Type B pancreatic cell (in vitro differentiated cells): ENCODE data around the gene CYSTM1. TPM values are rescaled to one million over a fixed set of nuclear protein-coding genes. Genes with fewer than 3 reads are reported as not detected.

ENCODE experiments used
- DNase-seq: peaks from one replicate; pipeline ENCODE4 v3.0.0; 2021; ENCODE audit warnings: mixed read lengths; ENCODE audit not compliant: unreplicated experiment; ENCODE audit errors: extremely low spot score
- H3K27ac Mint-ChIP-seq: 2 replicates; pipeline ENCODE4 v1.8.0; 2021; ENCODE audit warnings: mild to moderate bottlenecking, mixed read lengths
- H3K27me3 Mint-ChIP-seq: 2 replicates; pipeline ENCODE4 v1.8.0; 2021; ENCODE audit warnings: mixed read lengths
- H3K36me3 Mint-ChIP-seq: 2 replicates; pipeline ENCODE4 v1.8.0; 2021; ENCODE audit warnings: mixed read lengths
- H3K4me1 Mint-ChIP-seq: one replicate; pipeline ENCODE4 v1.8.0; 2021; ENCODE audit warnings: mixed read lengths; ENCODE audit not compliant: unreplicated experiment
- H3K4me3 Mint-ChIP-seq: 2 replicates; pipeline ENCODE4 v1.8.0; 2021; ENCODE audit warnings: mild to moderate bottlenecking, mixed read lengths
- H3K9me3 Mint-ChIP-seq: 2 replicates; pipeline ENCODE4 v1.8.0; 2021; ENCODE audit warnings: mixed read lengths
- CTCF ChIP-seq: fragments of 200-600 bp; sonication (generic); conservative IDR thresholded peaks from 2 replicates; pipeline ENCODE4 v1.5.0; 2021; ENCODE audit warnings: antibody characterized with exemption, mild to moderate bottlenecking
- long read RNA-seq: library from polyadenylated mRNA; unstranded; transcript quantifications from one replicate; pipeline ENCODE4 v2.0.0, GENCODE V29; 2020
- total RNA-seq: library from RNA; stranded (reverse); gene quantifications from 2 replicates; pipeline ENCODE4 v1.2.1, GENCODE V29; 2021; ENCODE audit warnings: low replicate concordance

CYSTM1 gene
- 49.9 and 73.5 TPM in 2 replicates for total RNA-seq
- long read RNA-seq, transcript CYSTM1-201 (3 exons, 1,336 nt): major isoform, 75 of 84 reads
- long read RNA-seq, partial matches to known transcripts: 5 of 84 reads
- long read RNA-seq, other reads (novel, unspliced or antisense): 3 of 84 reads

- Mint-ChIP-seq H3K4me3 (peak within 1 kb of the TSS; percentile 96), H3K27ac (peak within 1 kb of the TSS; percentile 99), H3K36me3 (no peaks in the 10 kb centered on the region), H3K27me3 (peaks cover 13% of the 10 kb centered on the region), H3K9me3 (no peaks in the 10 kb centered on the region), H3K4me1 (peaks cover 5% of the 10 kb centered on the region)
- peak; percentile 12 for TF ChIP-seq CTCF
- peak; percentile 97 for DNase-seq
Observed at GRCh38 chr5:140174465-140175366, at the start of gene CYSTM1. Gene CYSTM1, plus strand, starts transcription at chr5:140175188. Its CDS starts 19,278 bp downstream, at chr5:140194466.

- Mint-ChIP-seq H3K9me3 (no peaks in the 10 kb centered on the region), H3K36me3 (no peaks in the 10 kb centered on the region), H3K4me3 (no peak within 1 kb of the TSS), H3K27me3 (peaks cover 7% of the 10 kb centered on the region), H3K4me1 (no peaks in the 10 kb centered on the region), H3K27ac (no peak within 1 kb of the TSS)
- TF ChIP-seq CTCF: no peak
- DNase-seq: no peak
Observed at GRCh38 chr5:140125637-140126036, 49.4 kb upstream of the CYSTM1 start, which contains the start of gene IGIP. Gene IGIP, plus strand, starts transcription at chr5:140125937. Its CDS starts 2,540 bp downstream, at chr5:140128477.

- H3K36me3 Mint-ChIP-seq: no peaks in the 10 kb centered on the region
- no peaks in the 10 kb centered on the region for H3K4me1 Mint-ChIP-seq
- no peak for DNase-seq
- peaks cover 4% of the 10 kb centered on the region for H3K27me3 Mint-ChIP-seq
- H3K9me3 Mint-ChIP-seq: no peaks in the 10 kb centered on the region
- H3K4me3 Mint-ChIP-seq: no peak overlapping the region
- TF ChIP-seq CTCF: no peak
- no peak overlapping the region for H3K27ac Mint-ChIP-seq
Observed at GRCh38 chr5:140126315-140127012, 48.5 kb upstream of the CYSTM1 start.

GRCh38 chr5:140128376-140128775 lies 46.6 kb upstream of the CYSTM1 start:
- no peak overlapping the region for H3K27ac Mint-ChIP-seq
- no peaks in the 10 kb centered on the region for H3K9me3 Mint-ChIP-seq
- no peak for TF ChIP-seq CTCF
- H3K36me3 Mint-ChIP-seq: no peaks in the 10 kb centered on the region
- no peak for DNase-seq
- H3K4me3 Mint-ChIP-seq: no peak overlapping the region
- peaks cover 9% of the 10 kb centered on the region for H3K27me3 Mint-ChIP-seq
- no peaks in the 10 kb centered on the region for H3K4me1 Mint-ChIP-seq

- H3K9me3 Mint-ChIP-seq: no peaks in the 10 kb centered on the region
Observed at GRCh38 chr5:140130949-140131733, 43.8 kb upstream of the CYSTM1 start.

More at GRCh38 chr5:140130949-140131733, 43.8 kb upstream of the CYSTM1 start:
- DNase-seq: no peak
- Mint-ChIP-seq H3K27ac (no peak overlapping the region), H3K4me1 (no peaks in the 10 kb centered on the region), H3K36me3 (no peaks in the 10 kb centered on the region), H3K4me3 (no peak overlapping the region), H3K27me3 (peaks cover 20% of the 10 kb centered on the region)
- no peak for TF ChIP-seq CTCF
